Measurements from ENCODE around the gene GAS2L3.

The GAS2L3 gene

GRCh38 chr12:100572184-100572583, 1.3 kb upstream of the GAS2L3 start:
- Histone ChIP-seq H3F3A (ENCODE audit: insufficient read depth) (no peaks in the 10 kb centered on the region), H4K20me1 (ENCODE audit: low read depth, low read length) (no peaks in the 10 kb centered on the region), H2AFZ (ENCODE audit: low read depth, low read length, severe bottlenecking) (no peak overlapping the region)

GRCh38 chr12:100574187-100575074, 947 bp downstream of the GAS2L3 start:
- no peaks in the 10 kb centered on the region for H3K27me3 ChIP-seq (ENCODE audit: low read length)
- H3K9me2 ChIP-seq (replicated peaks; ENCODE audit: insufficient read depth, low read length): no peaks in the 10 kb centered on the region
- peak overlapping the region; percentile 43 for H3K4me2 ChIP-seq (ENCODE audit: low read depth, low read length, poor library complexity, severe bottlenecking)
- H3K4me3 ChIP-seq (ENCODE audit: insufficient read depth, low read length, poor library complexity, severe bottlenecking): peak overlapping the region; percentile 60
- H2AFZ ChIP-seq (ENCODE audit: low read depth, low read length, severe bottlenecking): peak overlapping the region; percentile 79
- H3F3A ChIP-seq (ENCODE audit: insufficient read depth): no peaks in the 10 kb centered on the region
- H3K9ac ChIP-seq (ENCODE audit: low read length): peak overlapping the region; percentile 64
- TF ChIP-seq CTCF (IDR thresholded peaks at IDR 0.05; ENCODE audit: insufficient read depth, low read length, poor library complexity, severe bottlenecking) (no peak), EZH2phosphoT487 (conservative IDR thresholded peaks at IDR 0.05; ENCODE audit: low read length) (no peak)
- no peak overlapping the region for H3K27ac ChIP-seq (ENCODE audit: low read depth, low read length)
- H4K20me1 ChIP-seq (ENCODE audit: low read depth, low read length): no peaks in the 10 kb centered on the region
- no peaks in the 10 kb centered on the region for H3K9me3 ChIP-seq (ENCODE audit: insufficient read depth, low read length)
- H3K79me2 ChIP-seq (ENCODE audit: insufficient read depth, low read length): no peaks in the 10 kb centered on the region
- H3K36me3 ChIP-seq (ENCODE audit: low read length): no peaks in the 10 kb centered on the region

More at GRCh38 chr12:100572184-100572583, 1.3 kb upstream of the GAS2L3 start:
- no peak for TF ChIP-seq CTCF (IDR thresholded peaks at IDR 0.05; ENCODE audit: insufficient read depth, low read length, poor library complexity, severe bottlenecking)
- TF ChIP-seq EZH2phosphoT487 (conservative IDR thresholded peaks at IDR 0.05; ENCODE audit: low read length): no peak
- H3K4me2 ChIP-seq (ENCODE audit: low read depth, low read length, poor library complexity, severe bottlenecking): no peak overlapping the region
- no peaks in the 10 kb centered on the region for H3K79me2 ChIP-seq (ENCODE audit: insufficient read depth, low read length)
- no peak overlapping the region for H3K9ac ChIP-seq (ENCODE audit: low read length)
- no peak overlapping the region for H3K4me3 ChIP-seq (ENCODE audit: insufficient read depth, low read length, poor library complexity, severe bottlenecking)
- H3K36me3 ChIP-seq (ENCODE audit: low read length): no peaks in the 10 kb centered on the region
- no peaks in the 10 kb centered on the region for H3K9me2 ChIP-seq (replicated peaks; ENCODE audit: insufficient read depth, low read length)
- H3K9me3 ChIP-seq (ENCODE audit: insufficient read depth, low read length): no peaks in the 10 kb centered on the region
- no peak overlapping the region for H3K27ac ChIP-seq (ENCODE audit: low read depth, low read length)
- no peaks in the 10 kb centered on the region for H3K27me3 ChIP-seq (ENCODE audit: low read length)

GRCh38 chr12:100576331-100577036, 3.0 kb downstream of the GAS2L3 start:
- no peaks in the 10 kb centered on the region for H3K9me2 ChIP-seq (replicated peaks; ENCODE audit: insufficient read depth, low read length)
- TF ChIP-seq EZH2phosphoT487 (conservative IDR thresholded peaks at IDR 0.05; ENCODE audit: low read length) (no peak), CTCF (IDR thresholded peaks at IDR 0.05; ENCODE audit: insufficient read depth, low read length, poor library complexity, severe bottlenecking) (no peak)
- no peaks in the 10 kb centered on the region for H4K20me1 ChIP-seq (ENCODE audit: low read depth, low read length)
- no peak overlapping the region for H3K9ac ChIP-seq (ENCODE audit: low read length)
- no peaks in the 10 kb centered on the region for H3F3A ChIP-seq (ENCODE audit: insufficient read depth)
- no peak overlapping the region for H2AFZ ChIP-seq (ENCODE audit: low read depth, low read length, severe bottlenecking)
- H3K4me3 ChIP-seq (ENCODE audit: insufficient read depth, low read length, poor library complexity, severe bottlenecking): no peak overlapping the region
- H3K4me2 ChIP-seq (ENCODE audit: low read depth, low read length, poor library complexity, severe bottlenecking): no peak overlapping the region
- no peaks in the 10 kb centered on the region for H3K36me3 ChIP-seq (ENCODE audit: low read length)
- no peaks in the 10 kb centered on the region for H3K27me3 ChIP-seq (ENCODE audit: low read length)
- H3K27ac ChIP-seq (ENCODE audit: low read depth, low read length): no peak overlapping the region
- no peaks in the 10 kb centered on the region for H3K9me3 ChIP-seq (ENCODE audit: insufficient read depth, low read length)
- H3K79me2 ChIP-seq (ENCODE audit: insufficient read depth, low read length): no peaks in the 10 kb centered on the region
